ENCODE measurements around the gene DCHS1.
A peak's percentile ranks its signal among the peaks of the same experiment; 100 is the strongest.
"Not testable (repeated sequence)": the region's sequence is repeated elsewhere in the genome, so short reads cannot be mapped to it uniquely, and the experiment has no call there.

DCHS1 gene

GRCh38 chr11:6655790-6656583 is at the start of gene DCHS1:
Gene DCHS1 (minus strand): TSS chr11:6655809. CDS start chr11:6641613, 14,196 bp downstream.
- peak; percentile 30 for DNase-seq

- peak; percentile 64 for DNase-seq
Measured at GRCh38 chr11:6703247-6704063, 47.8 kb upstream of the DCHS1 start.

- DNase-seq: peak; percentile 10
Measured at GRCh38 chr11:6701955-6702354, 46.3 kb upstream of the DCHS1 start.

- DNase-seq: no peak
Measured at GRCh38 chr11:6695377-6695776, 39.8 kb upstream of the DCHS1 start.

- no peak for DNase-seq
Measured at GRCh38 chr11:6694229-6694535, 38.6 kb upstream of the DCHS1 start.

GRCh38 chr11:6693342-6694228 is 38.0 kb upstream of the DCHS1 start:
- DNase-seq: no peak

GRCh38 chr11:6692128-6692527 is 36.5 kb upstream of the DCHS1 start:
- DNase-seq: no peak

- DNase-seq: not testable (repeated sequence)
Measured at GRCh38 chr11:6690431-6691132, 35.0 kb upstream of the DCHS1 start.

GRCh38 chr11:6687876-6688275 is 32.3 kb upstream of the DCHS1 start:
- no peak for DNase-seq

- no peak for DNase-seq
Measured at GRCh38 chr11:6686006-6686405, 30.4 kb upstream of the DCHS1 start.

GRCh38 chr11:6684068-6684467 is 28.5 kb upstream of the DCHS1 start:
- DNase-seq: not testable (repeated sequence)

GRCh38 chr11:6682936-6683861 is 27.6 kb upstream of the DCHS1 start, which contains the start of gene MRPL17:
Gene MRPL17 (minus strand): TSS chr11:6683340. CDS start chr11:6683296, 44 bp downstream.
- DNase-seq: peak; percentile 98

GRCh38 chr11:6682591-6682935 is 27.0 kb upstream of the DCHS1 start:
- peak; percentile 31 for DNase-seq

- DNase-seq: no peak
Measured at GRCh38 chr11:6681949-6682348, 26.3 kb upstream of the DCHS1 start.

GRCh38 chr11:6681505-6681904 is 25.9 kb upstream of the DCHS1 start:
- DNase-seq: no peak

- no peak for DNase-seq
Measured at GRCh38 chr11:6677018-6677417, 21.4 kb upstream of the DCHS1 start.

GRCh38 chr11:6674862-6675261 is 19.3 kb upstream of the DCHS1 start:
- no peak for DNase-seq

GRCh38 chr11:6674219-6674597 is 18.6 kb upstream of the DCHS1 start:
- DNase-seq: no peak

GRCh38 chr11:6673523-6674218 is 18.1 kb upstream of the DCHS1 start:
- no peak for DNase-seq

- no peak for DNase-seq
Measured at GRCh38 chr11:6671991-6672390, 16.4 kb upstream of the DCHS1 start.

All from NCI-H345 (cell line).